Dendritic cell treated with granulocyte-macrophage colony-stimulating factor and Interleukin-4, amounts not matched to agents 40 ng/mL and 50 ng/mL, for 4 days (primary cell): Measurements from ENCODE around the gene ANKFY1.

Source experiments
- H3K27ac Mint-ChIP-seq: one replicate; pipeline ENCODE4 v1.8.0; 2022; ENCODE audit warnings: mild to moderate bottlenecking, mixed read lengths
- H3K27me3 Mint-ChIP-seq: one replicate; pipeline ENCODE4 v1.8.0; 2022; ENCODE audit warnings: mild to moderate bottlenecking, mixed read lengths
- H3K36me3 Mint-ChIP-seq: one replicate; pipeline ENCODE4 v1.8.0; 2022; ENCODE audit warnings: low read depth, mixed read lengths
- H3K4me1 Mint-ChIP-seq: one replicate; pipeline ENCODE4 v1.8.0; 2022; ENCODE audit warnings: low read depth, mixed read lengths
- H3K4me3 Mint-ChIP-seq: one replicate; pipeline ENCODE4 v1.8.0; 2022; ENCODE audit warnings: mild to moderate bottlenecking, moderate library complexity, mixed read lengths
- H3K9me3 Mint-ChIP-seq: one replicate; pipeline ENCODE4 v1.8.0; 2022; ENCODE audit warnings: mixed read lengths
- intact Hi-C: fragments of 100-400 bp; cut with micrococcal nuclease; formaldehyde crosslinking; loops from one replicate; pipeline ENCODE4 v1.15.0; 2022

The ANKFY1 gene

GRCh38 chr17:4175921-4176807 lies 87.6 kb downstream of the ANKFY1 start:
- Mint-ChIP-seq H3K4me3 (no peak overlapping the region), H3K27me3 (no peaks in the 10 kb centered on the region), H3K9me3 (no peaks in the 10 kb centered on the region), H3K4me1 (no peaks in the 10 kb centered on the region), H3K27ac (no peak overlapping the region), H3K36me3 (peaks cover 100% of the 10 kb centered on the region)
- intact Hi-C loops = no loop called here

GRCh38 chr17:4174556-4174955 lies 89.2 kb downstream of the ANKFY1 start:
- H3K36me3 Mint-ChIP-seq = peaks cover 100% of the 10 kb centered on the region
- no peaks in the 10 kb centered on the region for H3K4me1 Mint-ChIP-seq

GRCh38 chr17:4173781-4174180 lies 90.0 kb downstream of the ANKFY1 start:
- intact Hi-C loops = no loop called here
- Mint-ChIP-seq H3K27me3 (no peaks in the 10 kb centered on the region), H3K9me3 (no peaks in the 10 kb centered on the region), H3K4me3 (no peak overlapping the region), H3K4me1 (no peaks in the 10 kb centered on the region), H3K27ac (no peak overlapping the region), H3K36me3 (peaks cover 100% of the 10 kb centered on the region)

More at GRCh38 chr17:4174556-4174955, 89.2 kb downstream of the ANKFY1 start:
- Mint-ChIP-seq H3K4me3 (no peak overlapping the region), H3K27me3 (no peaks in the 10 kb centered on the region), H3K27ac (no peak overlapping the region), H3K9me3 (no peaks in the 10 kb centered on the region)
- intact Hi-C loops = no loop called here

GRCh38 chr17:4172356-4172755 lies 91.4 kb downstream of the ANKFY1 start:
- no peaks in the 10 kb centered on the region for H3K27me3 Mint-ChIP-seq
- no peaks in the 10 kb centered on the region for H3K4me1 Mint-ChIP-seq
- no peak overlapping the region for H3K4me3 Mint-ChIP-seq
- peaks cover 100% of the 10 kb centered on the region for H3K36me3 Mint-ChIP-seq
- no peaks in the 10 kb centered on the region for H3K9me3 Mint-ChIP-seq
- no peak overlapping the region for H3K27ac Mint-ChIP-seq
- intact Hi-C loops = no loop called here

- Mint-ChIP-seq H3K36me3 (peaks cover 99% of the 10 kb centered on the region), H3K9me3 (no peaks in the 10 kb centered on the region), H3K4me3 (no peak overlapping the region), H3K4me1 (no peaks in the 10 kb centered on the region), H3K27ac (no peak overlapping the region), H3K27me3 (no peaks in the 10 kb centered on the region)
- intact Hi-C loops = no loop called here
Measured at GRCh38 chr17:4170639-4171280, 93.0 kb downstream of the ANKFY1 start.

GRCh38 chr17:4167786-4168185 lies 96.0 kb downstream of the ANKFY1 start:
- intact Hi-C loops = no loop called here
- no peak overlapping the region for H3K4me3 Mint-ChIP-seq
- H3K27ac Mint-ChIP-seq = peak overlapping the region; percentile 63
- no peaks in the 10 kb centered on the region for H3K27me3 Mint-ChIP-seq
- H3K4me1 Mint-ChIP-seq = peaks cover 18% of the 10 kb centered on the region
- peaks cover 88% of the 10 kb centered on the region for H3K36me3 Mint-ChIP-seq
- no peaks in the 10 kb centered on the region for H3K9me3 Mint-ChIP-seq

- Mint-ChIP-seq H3K36me3 (peaks cover 74% of the 10 kb centered on the region), H3K4me1 (peaks cover 32% of the 10 kb centered on the region), H3K27ac (no peak overlapping the region), H3K9me3 (no peaks in the 10 kb centered on the region), H3K27me3 (no peaks in the 10 kb centered on the region), H3K4me3 (no peak overlapping the region)
- intact Hi-C loops = no loop called here
Measured at GRCh38 chr17:4166419-4166818, 97.4 kb downstream of the ANKFY1 start.

- H3K27me3 Mint-ChIP-seq = no peaks in the 10 kb centered on the region
- H3K27ac Mint-ChIP-seq = no peak overlapping the region
- H3K36me3 Mint-ChIP-seq = peaks cover 66% of the 10 kb centered on the region
- H3K4me3 Mint-ChIP-seq = no peak overlapping the region
- no peaks in the 10 kb centered on the region for H3K9me3 Mint-ChIP-seq
- H3K4me1 Mint-ChIP-seq = peaks cover 40% of the 10 kb centered on the region
- intact Hi-C loops = no loop called here
Measured at GRCh38 chr17:4165301-4166010, 98.3 kb downstream of the ANKFY1 start.

GRCh38 chr17:4163951-4164350 lies 99.8 kb downstream of the ANKFY1 start:
- H3K27me3 Mint-ChIP-seq = no peaks in the 10 kb centered on the region
- intact Hi-C loops = no loop called here
- peak overlapping the region; percentile 66 for H3K27ac Mint-ChIP-seq
- H3K36me3 Mint-ChIP-seq = peaks cover 66% of the 10 kb centered on the region
- H3K4me1 Mint-ChIP-seq = peaks cover 44% of the 10 kb centered on the region
- H3K9me3 Mint-ChIP-seq = no peaks in the 10 kb centered on the region
- no peak overlapping the region for H3K4me3 Mint-ChIP-seq

- H3K36me3 Mint-ChIP-seq = peaks cover 66% of the 10 kb centered on the region
- peak overlapping the region; percentile 85 for H3K27ac Mint-ChIP-seq
- intact Hi-C loops = no loop called here
- no peaks in the 10 kb centered on the region for H3K9me3 Mint-ChIP-seq
- peaks cover 44% of the 10 kb centered on the region for H3K4me1 Mint-ChIP-seq
- no peaks in the 10 kb centered on the region for H3K27me3 Mint-ChIP-seq
- no peak overlapping the region for H3K4me3 Mint-ChIP-seq
Measured at GRCh38 chr17:4162775-4163466, 100.9 kb downstream of the ANKFY1 start.

GRCh38 chr17:4162321-4162720 lies 101.5 kb downstream of the ANKFY1 start:
- H3K4me3 Mint-ChIP-seq = no peak overlapping the region
- intact Hi-C loops = no loop called here
- H3K36me3 Mint-ChIP-seq = peaks cover 66% of the 10 kb centered on the region
- H3K9me3 Mint-ChIP-seq = no peaks in the 10 kb centered on the region
- peaks cover 44% of the 10 kb centered on the region for H3K4me1 Mint-ChIP-seq
- peak overlapping the region; percentile 85 for H3K27ac Mint-ChIP-seq
- H3K27me3 Mint-ChIP-seq = no peaks in the 10 kb centered on the region

- peaks cover 44% of the 10 kb centered on the region for H3K4me1 Mint-ChIP-seq
- H3K9me3 Mint-ChIP-seq = no peaks in the 10 kb centered on the region
- H3K27ac Mint-ChIP-seq = peak overlapping the region; percentile 85
- H3K27me3 Mint-ChIP-seq = no peaks in the 10 kb centered on the region
- intact Hi-C loops = no loop called here
- H3K4me3 Mint-ChIP-seq = no peak overlapping the region
- H3K36me3 Mint-ChIP-seq = peaks cover 66% of the 10 kb centered on the region
Measured at GRCh38 chr17:4161967-4162305, 101.8 kb downstream of the ANKFY1 start.

GRCh38 chr17:4161192-4161966 lies 102.4 kb downstream of the ANKFY1 start:
- peaks cover 44% of the 10 kb centered on the region for H3K4me1 Mint-ChIP-seq
- intact Hi-C loops = no loop called here
- no peaks in the 10 kb centered on the region for H3K9me3 Mint-ChIP-seq
- peak overlapping the region; percentile 85 for H3K27ac Mint-ChIP-seq
- H3K36me3 Mint-ChIP-seq = peaks cover 61% of the 10 kb centered on the region
- no peaks in the 10 kb centered on the region for H3K27me3 Mint-ChIP-seq
- H3K4me3 Mint-ChIP-seq = no peak overlapping the region
